GM21737 (cell line): ENCODE measurements around the gene SBF2.
"Not testable (repeated sequence)": the region's sequence is repeated elsewhere in the genome, so short reads cannot be mapped to it uniquely, and the experiment has no call there.

Source experiments
- ATAC-seq: cut with Tn5 transposase; IDR thresholded peaks from one replicate; pipeline ENCODE4 v1.9.1; 2021; ENCODE audit warnings: mild to moderate bottlenecking, moderate library complexity; ENCODE audit not compliant: unreplicated experiment

Gene SBF2

GRCh38 chr11:10205928-10206327 is 88.1 kb downstream of the SBF2 start:
- no peak for ATAC-seq

DNA sequence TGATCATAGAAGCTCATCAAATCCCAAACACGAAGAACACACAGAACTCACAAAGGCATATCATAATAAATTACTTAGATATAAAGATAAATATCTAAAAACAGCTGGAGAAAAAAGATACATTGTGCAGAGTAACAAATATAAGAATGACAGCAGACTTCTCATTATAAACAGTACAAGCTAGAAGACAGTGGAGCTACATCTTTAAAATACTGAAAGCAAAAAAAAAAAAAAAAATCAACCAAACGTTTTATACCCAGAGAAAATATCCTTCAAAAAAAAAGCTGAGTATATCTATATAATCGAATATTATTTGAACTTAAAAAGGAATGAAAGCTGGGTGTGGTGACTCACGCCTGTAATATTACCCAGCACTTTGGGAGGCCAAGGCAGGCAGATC is 90.0 kb downstream of the SBF2 start:
- no peak for ATAC-seq

DNA sequence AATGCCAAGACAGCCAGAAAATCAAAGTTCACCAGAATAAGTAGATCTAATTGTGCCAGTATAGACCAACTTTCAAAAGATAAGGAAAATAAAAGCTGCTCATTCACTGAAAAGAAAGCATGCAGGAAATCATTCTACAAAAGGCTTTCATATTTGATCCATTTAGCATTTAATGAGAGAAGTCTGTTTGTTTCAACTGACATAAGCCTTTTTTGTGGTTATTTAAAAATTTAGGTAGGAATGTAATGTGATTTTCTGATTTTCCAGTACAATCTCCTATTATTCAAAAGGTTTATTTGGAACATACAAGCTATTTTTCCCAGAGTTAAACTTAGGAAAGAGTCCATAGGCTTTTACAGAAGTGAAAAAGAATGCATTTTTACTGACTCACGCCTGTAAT is 92.7 kb downstream of the SBF2 start:
- no peak for ATAC-seq

DNA sequence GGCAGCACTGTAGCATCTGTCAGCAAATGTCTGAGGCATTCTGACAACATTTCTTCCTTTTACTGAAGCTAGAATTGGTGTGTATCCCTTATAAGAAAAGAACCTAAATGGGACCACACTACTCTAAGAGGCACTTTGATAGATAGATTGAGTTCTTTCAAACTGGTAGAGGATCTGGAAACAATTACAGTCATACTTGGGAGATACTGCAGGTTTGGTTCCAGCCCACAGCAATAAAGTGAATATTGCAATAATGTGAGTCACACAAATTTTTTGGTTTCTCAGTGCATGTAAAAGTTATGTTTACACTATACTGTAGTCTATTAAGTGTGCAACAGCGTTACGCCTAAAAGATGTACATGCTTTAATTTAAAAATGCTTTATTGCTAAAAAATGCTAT is 96.9 kb downstream of the SBF2 start:
- ATAC-seq, result no peak

DNA sequence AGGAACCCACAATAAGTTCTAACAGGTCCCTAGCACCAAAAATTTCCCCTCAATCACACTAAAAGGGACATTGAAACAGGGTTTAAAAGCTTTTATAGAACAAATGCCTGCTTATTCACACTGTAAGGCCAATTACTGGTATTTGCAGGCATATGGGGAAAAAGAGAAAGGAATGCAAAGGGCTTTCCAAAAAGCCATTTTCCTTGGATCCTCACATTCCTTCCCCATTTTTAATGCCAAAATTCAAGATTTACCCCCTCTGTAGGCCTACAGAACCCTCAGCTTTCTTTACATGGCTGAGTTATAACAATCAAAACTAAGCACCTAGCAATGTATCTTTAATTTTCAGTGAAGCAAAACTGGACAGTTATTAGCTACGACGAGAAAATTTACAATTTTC is 102.0 kb downstream of the SBF2 start:
- ATAC-seq, result no peak

GRCh38 chr11:10181811-10182210 is 112.2 kb downstream of the SBF2 start:
- ATAC-seq, result no peak

DNA sequence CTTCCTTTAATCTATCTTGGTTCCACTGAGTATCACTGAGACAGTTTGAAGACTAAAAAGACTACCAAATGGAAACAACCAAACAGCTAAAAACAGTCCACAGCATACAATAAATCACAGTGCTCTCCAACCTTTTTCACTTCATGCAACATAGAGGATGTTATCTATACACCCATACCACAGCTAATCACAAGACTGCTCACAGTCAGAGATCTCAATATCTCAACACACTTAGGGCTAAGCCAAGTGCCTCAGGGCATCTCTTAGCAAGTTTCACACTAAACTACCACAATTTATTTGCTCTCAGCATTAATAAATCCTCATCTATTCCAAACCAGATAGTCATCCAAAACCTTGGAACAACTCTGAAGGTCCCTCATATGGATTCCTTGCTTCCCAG is 129.4 kb downstream of the SBF2 start:
- no peak for ATAC-seq

DNA sequence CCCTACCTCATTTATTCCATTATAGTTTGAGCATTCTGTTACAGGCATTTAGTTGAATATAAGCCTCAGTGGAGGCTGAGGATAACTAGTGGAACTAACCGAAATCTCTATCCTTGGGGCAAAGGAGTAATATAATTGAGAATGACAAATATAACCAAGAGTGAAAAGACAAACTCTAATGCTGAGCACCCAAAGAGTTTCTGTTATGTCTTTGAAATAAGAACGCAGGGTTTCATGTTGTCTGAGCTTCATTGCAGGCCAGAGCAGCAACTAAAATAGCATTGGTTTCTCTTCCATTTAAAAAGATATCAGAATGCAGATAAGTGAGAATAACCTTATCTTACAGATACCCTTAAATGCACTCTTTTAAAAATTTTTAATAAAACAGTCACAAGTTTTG is 131.8 kb downstream of the SBF2 start:
- no peak for ATAC-seq

- no peak for ATAC-seq
These were observed 133.7 kb downstream of the SBF2 start for GRCh38 chr11:10160350-10160749.

- no peak for ATAC-seq
These were observed 135.6 kb downstream of the SBF2 start for GRCh38 chr11:10158461-10158860.

- ATAC-seq, result no peak
These were observed 138.1 kb downstream of the SBF2 start for GRCh38 chr11:10155793-10156490.

GRCh38 chr11:10150800-10151199 is 143.2 kb downstream of the SBF2 start:
- ATAC-seq, result no peak

GRCh38 chr11:10149553-10149952 is 144.5 kb downstream of the SBF2 start:
- ATAC-seq, result no peak

DNA sequence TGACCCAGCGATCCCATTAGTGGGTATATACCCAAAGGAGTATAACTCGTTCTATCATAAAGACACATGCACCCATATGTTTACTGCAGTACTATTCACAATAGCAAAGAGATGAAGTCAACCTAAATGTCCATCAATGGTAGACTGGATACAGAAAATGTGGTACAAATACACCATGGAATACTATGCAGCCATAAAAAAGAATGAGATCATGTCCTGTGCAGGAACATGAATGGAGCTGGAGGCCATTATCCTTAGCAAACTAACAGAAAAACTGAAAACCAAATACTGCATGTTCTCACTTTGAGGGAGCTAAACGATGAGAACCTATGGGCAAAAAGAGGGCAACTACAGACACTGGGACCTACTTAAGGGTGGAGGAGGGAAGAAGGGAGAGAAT is 146.8 kb downstream of the SBF2 start:
- ATAC-seq, result no peak

DNA sequence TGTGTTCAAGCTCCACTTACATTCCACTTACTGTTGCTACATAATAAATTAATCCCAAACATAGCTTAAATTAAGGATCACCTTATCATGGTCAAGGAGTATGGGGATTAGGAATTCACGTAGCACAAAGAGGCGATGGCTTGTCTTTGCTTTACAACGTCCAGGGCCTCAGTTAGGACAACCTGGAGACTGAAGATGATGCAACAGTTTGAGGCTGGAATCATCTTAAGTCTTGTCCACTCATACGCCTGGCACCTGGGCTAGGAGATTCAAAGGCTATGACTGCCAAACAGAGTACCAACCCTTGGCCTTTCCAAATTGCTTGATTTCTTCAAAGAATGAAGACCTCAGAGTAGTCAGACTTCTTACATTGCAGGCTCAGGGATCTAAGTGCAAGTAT is 149.1 kb downstream of the SBF2 start:
- no peak for ATAC-seq

DNA sequence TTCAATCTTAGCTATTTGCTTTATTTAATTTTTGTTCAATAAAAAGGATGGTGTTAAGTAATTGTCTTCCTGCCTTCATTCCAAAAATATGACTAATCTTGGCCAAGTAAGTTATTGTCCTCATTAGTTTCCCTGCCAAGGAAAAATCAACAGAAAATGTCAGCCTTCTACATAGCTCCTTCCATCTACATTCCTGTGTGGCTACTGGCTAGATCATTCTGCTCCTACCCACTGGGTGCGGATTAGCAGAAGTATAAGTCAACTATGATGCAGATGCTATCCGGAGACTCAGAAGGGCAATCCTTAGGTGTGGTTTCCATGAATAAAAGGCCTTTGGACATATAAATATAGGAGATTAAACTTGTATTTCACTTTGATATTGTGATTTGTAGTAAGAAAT is 154.4 kb downstream of the SBF2 start:
- no peak for ATAC-seq

- ATAC-seq, result no peak
These were observed 154.9 kb downstream of the SBF2 start for GRCh38 chr11:10139143-10139542.

GRCh38 chr11:10134975-10135481 is 159.0 kb downstream of the SBF2 start:
- no peak for ATAC-seq

- ATAC-seq, result not testable (repeated sequence)
These were observed 159.8 kb downstream of the SBF2 start for GRCh38 chr11:10134226-10134625.

- not testable (repeated sequence) for ATAC-seq
These were observed 160.8 kb downstream of the SBF2 start for GRCh38 chr11:10133251-10133650.

DNA sequence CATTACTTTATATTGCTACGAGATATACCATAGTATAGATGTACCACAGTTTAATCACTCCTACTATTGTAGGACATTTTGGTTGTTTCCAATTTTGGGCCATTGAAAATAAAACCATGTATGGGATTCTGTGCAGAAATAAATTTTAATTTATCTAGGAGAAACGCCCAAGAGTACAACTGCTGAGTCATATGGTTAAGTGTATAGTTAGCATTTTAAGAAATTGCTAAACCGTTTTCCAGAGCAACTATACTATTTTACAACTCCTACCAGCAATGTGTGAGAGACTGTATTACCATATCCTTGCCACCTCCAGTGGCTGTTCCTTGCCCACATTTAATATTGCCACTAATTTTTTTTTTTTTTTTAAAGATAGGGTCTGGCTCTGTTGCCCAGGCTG is 163.1 kb downstream of the SBF2 start:
- no peak for ATAC-seq

DNA sequence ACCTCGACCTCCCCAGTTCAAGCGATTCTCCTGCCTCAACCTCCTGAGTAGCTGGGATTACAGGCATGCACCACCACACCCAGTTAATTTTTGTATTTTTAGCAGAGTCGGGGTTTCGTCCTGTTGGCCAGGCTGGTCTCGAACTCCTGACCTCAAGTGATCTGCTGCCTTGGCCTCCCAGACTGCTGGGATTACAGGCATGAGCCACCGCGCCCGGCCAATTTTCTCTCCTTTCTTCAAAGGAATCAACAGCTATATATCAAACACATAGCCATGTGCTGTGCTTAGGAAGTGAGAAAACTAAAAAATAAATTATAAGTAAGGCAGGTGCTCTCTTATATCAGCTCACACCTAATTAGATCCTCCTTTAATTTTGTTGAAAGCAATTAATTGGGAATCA is 164.8 kb downstream of the SBF2 start:
- not testable (repeated sequence) for ATAC-seq

DNA sequence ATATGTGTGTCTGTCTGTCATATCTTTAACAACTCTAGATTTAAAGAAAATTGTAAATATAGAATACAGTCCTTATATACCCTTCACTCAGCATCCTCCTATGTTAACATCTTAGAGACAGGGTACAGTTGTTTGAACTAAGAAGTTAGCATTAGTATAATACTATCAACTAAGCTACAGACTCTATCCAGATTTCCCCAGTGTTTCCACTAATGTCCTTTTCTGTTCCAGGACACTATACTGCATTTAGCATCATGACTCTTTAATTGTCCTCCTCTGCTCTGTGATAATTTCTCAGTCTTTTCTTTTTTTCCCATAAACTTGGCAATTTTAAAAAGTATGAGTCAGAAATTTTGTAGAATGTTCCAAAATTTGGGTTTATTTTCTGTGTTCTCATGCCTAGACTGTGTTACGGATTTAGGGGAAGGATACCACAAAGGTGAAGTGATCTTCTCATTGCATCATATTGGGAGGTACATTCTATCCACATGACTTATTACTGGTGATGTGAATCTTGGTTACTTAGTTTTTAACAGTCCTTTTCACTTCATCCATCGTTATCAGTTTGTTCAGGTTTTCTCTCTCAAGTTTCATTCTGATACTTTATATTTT is 168.4 kb downstream of the SBF2 start:
- ATAC-seq, result no peak
